K562 (cell line): ENCODE results near the gene CACNB2.

ENCODE experiments used
- EP300 ChIP-seq: IDR thresholded peaks from 2 replicates; pipeline ENCODE4 v1.6.1; 2012; ENCODE audit warnings: low read length, improper control_type of control experiment
- ETS1 ChIP-seq: conservative IDR thresholded peaks from 2 replicates; pipeline ENCODE4 v1.6.1; 2011; ENCODE audit warnings: low read depth, mild to moderate bottlenecking, low read length; ENCODE audit not compliant: control insufficient read depth
- GABPA ChIP-seq: fragments of 200-800 bp; sonication (Bioruptor generic); conservative IDR thresholded peaks from 2 replicates; pipeline ENCODE4 v1.6.1; 2016; ENCODE audit warnings: low read depth, missing genetic modification characterization, missing compliant biosample characterization
- MAFG ChIP-seq: fragments of 450-650 bp; conservative IDR thresholded peaks from 2 replicates; pipeline ENCODE4 v1.6.1; 2016; ENCODE audit warnings: missing genetic modification characterization, missing compliant biosample characterization
- SMC3 ChIP-seq: conservative IDR thresholded peaks from 2 replicates; pipeline ENCODE4 v1.6.1; 2011; ENCODE audit warnings: low read depth, low read length, improper control_type of control experiment; ENCODE audit not compliant: insufficient read depth
- SP1 ChIP-seq: sonication (generic); formaldehyde crosslinking; IDR thresholded peaks from 2 replicates; pipeline ENCODE4 v1.8.1; 2022; ENCODE audit warnings: mild to moderate bottlenecking, missing genetic modification reagents
- TAF1 ChIP-seq: IDR thresholded peaks from 2 replicates; pipeline ENCODE4 v1.6.1; 2011; ENCODE audit warnings: mild to moderate bottlenecking, low read length, moderate library complexity; ENCODE audit not compliant: insufficient read depth, control insufficient read depth, severe bottlenecking; ENCODE audit errors: extremely low read depth
- YY1 ChIP-seq, 3 experiments: IDR thresholded peaks; 2 replicates each; pipeline ENCODE4 v1.6.1; 2011; ENCODE audit warnings: low read length in 2 of 3, mild to moderate bottlenecking in 2 of 3, moderate library complexity in 2 of 3, borderline replicate concordance in 1 of 3, control low read depth in 1 of 3, low read depth in 1 of 3; ENCODE audit not compliant: insufficient read depth in 3 of 3, insufficient replicate concordance in 2 of 3, control insufficient read depth in 1 of 3, insufficient read length in 1 of 3; ENCODE audit errors: extremely low read depth in 1 of 3
- ZFP1 ChIP-seq: fragments of 450-650 bp; formaldehyde crosslinking; IDR thresholded peaks from 2 replicates; pipeline ENCODE4 v1.4.0; 2020; ENCODE audit warnings: mild to moderate bottlenecking, mixed read lengths
- ZNF778 ChIP-seq: fragments of 450-650 bp; formaldehyde crosslinking; IDR thresholded peaks from 2 replicates; pipeline ENCODE4 v1.4.0; 2020; ENCODE audit warnings: mild to moderate bottlenecking, moderate library complexity
- ZZZ3 ChIP-seq: fragments of 450-650 bp; IDR thresholded peaks from 2 replicates; pipeline ENCODE4 v1.6.1; 2016; ENCODE audit warnings: antibody characterized with exemption, mild to moderate bottlenecking, moderate library complexity
- TF ChIP-seq, protein P1 (sequence below): fragments of 150-350 bp; conservative IDR thresholded peaks from 2 replicates; pipeline ENCODE4 v1.6.1; 2014; ENCODE audit warnings: low read length

DNA sequence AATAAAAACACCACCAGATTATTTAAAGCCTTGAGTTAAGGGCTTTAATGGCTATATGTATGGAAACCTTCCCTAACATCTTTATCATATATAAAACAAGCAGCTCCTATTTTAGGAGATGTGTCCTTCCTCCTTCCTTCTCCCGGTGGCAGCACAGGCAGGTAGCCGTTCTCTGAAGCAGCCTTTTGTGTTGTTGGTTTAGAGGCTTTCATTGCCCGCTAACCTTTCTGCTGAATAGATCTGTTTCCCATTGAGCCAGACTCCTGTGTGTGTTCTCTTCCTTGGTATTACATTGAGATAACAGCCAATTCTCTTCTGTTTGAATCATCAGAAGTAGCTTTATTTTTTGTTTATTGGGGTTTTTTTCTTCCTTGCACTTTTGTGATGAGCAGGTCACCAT, 131.3 kb downstream of the CACNB2 start:
- TF ChIP-seq EP300 = no peak
- no peak for TF ChIP-seq TAF1
- TF ChIP-seq ETS1 = no peak
- TF ChIP-seq ZFP1 (CRISPR knock-in tag) = no peak
- no peak for TF ChIP-seq YY1 (IDR thresholded peaks at IDR 0.05; ENCODE audit: borderline replicate concordance in 1 of 3, control insufficient read depth in 1 of 3, extremely low read depth in 1 of 3, insufficient read depth in 3 of 3, insufficient read length in 1 of 3, insufficient replicate concordance in 2 of 3, low read depth in 1 of 3, low read length in 2 of 3)
- no peak for TF ChIP-seq SP1
- TF ChIP-seq SMC3 = no peak
- no peak for TF ChIP-seq ZNF778 (CRISPR knock-in tag)
- TF ChIP-seq ZZZ3 = no peak
- TF ChIP-seq, protein P1, sequence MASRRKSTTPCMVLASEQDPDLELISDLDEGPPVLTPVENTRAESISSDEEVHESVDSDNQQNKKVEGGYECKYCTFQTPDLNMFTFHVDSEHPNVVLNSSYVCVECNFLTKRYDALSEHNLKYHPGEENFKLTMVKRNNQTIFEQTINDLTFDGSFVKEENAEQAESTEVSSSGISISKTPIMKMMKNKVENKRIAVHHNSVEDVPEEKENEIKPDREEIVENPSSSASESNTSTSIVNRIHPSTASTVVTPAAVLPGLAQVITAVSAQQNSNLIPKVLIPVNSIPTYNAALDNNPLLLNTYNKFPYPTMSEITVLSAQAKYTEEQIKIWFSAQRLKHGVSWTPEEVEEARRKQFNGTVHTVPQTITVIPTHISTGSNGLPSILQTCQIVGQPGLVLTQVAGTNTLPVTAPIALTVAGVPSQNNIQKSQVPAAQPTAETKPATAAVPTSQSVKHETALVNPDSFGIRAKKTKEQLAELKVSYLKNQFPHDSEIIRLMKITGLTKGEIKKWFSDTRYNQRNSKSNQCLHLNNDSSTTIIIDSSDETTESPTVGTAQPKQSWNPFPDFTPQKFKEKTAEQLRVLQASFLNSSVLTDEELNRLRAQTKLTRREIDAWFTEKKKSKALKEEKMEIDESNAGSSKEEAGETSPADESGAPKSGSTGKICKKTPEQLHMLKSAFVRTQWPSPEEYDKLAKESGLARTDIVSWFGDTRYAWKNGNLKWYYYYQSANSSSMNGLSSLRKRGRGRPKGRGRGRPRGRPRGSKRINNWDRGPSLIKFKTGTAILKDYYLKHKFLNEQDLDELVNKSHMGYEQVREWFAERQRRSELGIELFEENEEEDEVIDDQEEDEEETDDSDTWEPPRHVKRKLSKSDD = no peak
- no peak for TF ChIP-seq MAFG (tag)
- TF ChIP-seq GABPA = no peak
